ENCODE measurements around the gene CEP89. TPM values are rescaled to one million over a fixed set of nuclear protein-coding genes. Genes with fewer than 3 reads are reported as not detected.

CEP89 gene
- total RNA-seq, 4 donors from 2014 or later, result 18.5 to 24.7 (median 19.4) TPM

DNA sequence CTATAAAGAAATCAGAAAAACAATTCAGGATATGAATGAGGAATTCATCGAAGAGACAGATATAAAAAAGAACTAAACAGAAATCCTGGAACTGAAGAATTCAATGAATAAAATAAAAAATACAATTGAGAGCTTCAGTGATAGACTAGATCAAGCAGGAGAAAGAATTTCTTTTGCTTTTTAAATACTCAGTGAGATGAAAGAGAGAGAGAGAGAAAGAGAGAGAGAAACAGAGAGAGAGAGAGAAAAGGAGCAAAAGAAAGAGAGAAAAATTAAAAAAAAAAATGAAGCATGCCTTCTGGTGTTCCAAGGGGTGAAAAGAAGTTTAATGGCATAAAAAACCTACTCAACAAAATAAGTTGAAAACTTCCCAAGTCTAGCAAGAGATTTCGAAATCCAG is 80.1 kb downstream of the CEP89 start:
- Histone ChIP-seq H3K4me3 (replicated peaks in 1 of 3) (no peak overlapping the region), H3K27ac (no peak overlapping the region), H3K9me3 (no peaks in the 10 kb centered on the region), H3K4me1 (no peaks in the 10 kb centered on the region), H3K27me3 (no peaks in the 10 kb centered on the region), H3K36me3 (no peaks in the 10 kb centered on the region)
- no peak for DNase-seq
- intact Hi-C loops (cut with DNase I), result no loop called here
- 94 to 98% methylated on average over 2 of the region's 2 CpGs for WGBS, 2 donors
- TF ChIP-seq POLR2A (IDR thresholded peaks at IDR 0.05), result no peak
- TF ChIP-seq, protein P1, sequence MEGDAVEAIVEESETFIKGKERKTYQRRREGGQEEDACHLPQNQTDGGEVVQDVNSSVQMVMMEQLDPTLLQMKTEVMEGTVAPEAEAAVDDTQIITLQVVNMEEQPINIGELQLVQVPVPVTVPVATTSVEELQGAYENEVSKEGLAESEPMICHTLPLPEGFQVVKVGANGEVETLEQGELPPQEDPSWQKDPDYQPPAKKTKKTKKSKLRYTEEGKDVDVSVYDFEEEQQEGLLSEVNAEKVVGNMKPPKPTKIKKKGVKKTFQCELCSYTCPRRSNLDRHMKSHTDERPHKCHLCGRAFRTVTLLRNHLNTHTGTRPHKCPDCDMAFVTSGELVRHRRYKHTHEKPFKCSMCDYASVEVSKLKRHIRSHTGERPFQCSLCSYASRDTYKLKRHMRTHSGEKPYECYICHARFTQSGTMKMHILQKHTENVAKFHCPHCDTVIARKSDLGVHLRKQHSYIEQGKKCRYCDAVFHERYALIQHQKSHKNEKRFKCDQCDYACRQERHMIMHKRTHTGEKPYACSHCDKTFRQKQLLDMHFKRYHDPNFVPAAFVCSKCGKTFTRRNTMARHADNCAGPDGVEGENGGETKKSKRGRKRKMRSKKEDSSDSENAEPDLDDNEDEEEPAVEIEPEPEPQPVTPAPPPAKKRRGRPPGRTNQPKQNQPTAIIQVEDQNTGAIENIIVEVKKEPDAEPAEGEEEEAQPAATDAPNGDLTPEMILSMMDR (IDR thresholded peaks at IDR 0.05), result no peak

DNA sequence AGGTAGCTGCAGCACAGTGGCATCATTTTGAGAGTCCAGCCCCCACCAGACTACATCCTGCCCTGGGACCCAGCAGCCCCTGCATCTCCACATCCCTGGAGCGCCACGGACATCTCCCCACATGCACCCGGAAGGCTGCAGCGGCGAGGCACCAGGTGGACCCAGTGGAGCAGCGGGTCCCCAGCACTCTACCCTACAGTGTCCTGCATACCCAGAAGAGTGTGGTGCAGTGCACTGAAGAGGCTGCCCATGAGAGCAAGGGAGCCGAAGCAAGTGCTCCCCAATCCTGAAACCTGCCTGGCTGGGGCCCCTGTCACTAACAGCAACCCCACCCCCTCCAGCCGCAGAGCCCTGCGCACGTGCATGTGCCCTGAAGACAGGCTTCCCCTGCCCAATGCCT is 80.9 kb downstream of the CEP89 start:
- no peaks in the 10 kb centered on the region for H3K4me1 ChIP-seq
- no peak overlapping the region for H3K27ac ChIP-seq
- no peaks in the 10 kb centered on the region for H3K36me3 ChIP-seq
- no peak overlapping the region for H3K4me3 ChIP-seq (replicated peaks in 1 of 3)
- no peaks in the 10 kb centered on the region for H3K27me3 ChIP-seq
- intact Hi-C loops (cut with DNase I), result no loop called here
- WGBS, 2 donors, result 100% methylated on average over 6 to 7 of the region's 10 CpGs
- H3K9me3 ChIP-seq, result no peaks in the 10 kb centered on the region
- no peak for TF ChIP-seq POLR2A (IDR thresholded peaks at IDR 0.05)
- TF ChIP-seq, protein P1 (IDR thresholded peaks at IDR 0.05), result no peak
- DNase-seq, result no peak

DNA sequence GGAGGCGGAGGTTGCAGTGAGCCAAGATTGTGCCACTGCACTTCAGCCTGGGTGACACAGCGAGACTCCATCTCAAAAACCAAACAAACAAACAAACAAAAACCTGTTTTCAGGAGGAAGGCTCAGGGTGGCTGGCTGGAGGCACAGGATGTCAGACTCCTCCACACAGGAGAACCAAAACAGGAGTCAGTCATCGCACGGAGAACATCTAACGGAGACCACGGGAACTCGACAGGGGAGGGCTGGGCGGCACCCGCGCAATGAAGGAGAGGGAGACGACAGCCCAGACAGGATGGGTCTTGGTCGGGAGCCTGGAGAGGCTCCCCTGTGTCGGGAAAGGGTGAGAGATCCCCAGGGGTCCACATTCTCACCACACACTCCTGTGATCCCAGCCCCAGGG is 81.4 kb downstream of the CEP89 start:
- H3K27ac ChIP-seq, result no peak overlapping the region
- H3K36me3 ChIP-seq, result no peaks in the 10 kb centered on the region
- H3K4me3 ChIP-seq (replicated peaks in 1 of 3), result no peak overlapping the region
- no peaks in the 10 kb centered on the region for H3K27me3 ChIP-seq
- no peaks in the 10 kb centered on the region for H3K9me3 ChIP-seq
- 96 to 98% methylated on average over 13 of the region's 13 CpGs for WGBS, 2 donors
- no peak for TF ChIP-seq POLR2A (IDR thresholded peaks at IDR 0.05)
- TF ChIP-seq, protein P1 (IDR thresholded peaks at IDR 0.05), result no peak
- no peaks in the 10 kb centered on the region for H3K4me1 ChIP-seq
- intact Hi-C loops (cut with DNase I), result no loop called here
- DNase-seq, result no peak

DNA sequence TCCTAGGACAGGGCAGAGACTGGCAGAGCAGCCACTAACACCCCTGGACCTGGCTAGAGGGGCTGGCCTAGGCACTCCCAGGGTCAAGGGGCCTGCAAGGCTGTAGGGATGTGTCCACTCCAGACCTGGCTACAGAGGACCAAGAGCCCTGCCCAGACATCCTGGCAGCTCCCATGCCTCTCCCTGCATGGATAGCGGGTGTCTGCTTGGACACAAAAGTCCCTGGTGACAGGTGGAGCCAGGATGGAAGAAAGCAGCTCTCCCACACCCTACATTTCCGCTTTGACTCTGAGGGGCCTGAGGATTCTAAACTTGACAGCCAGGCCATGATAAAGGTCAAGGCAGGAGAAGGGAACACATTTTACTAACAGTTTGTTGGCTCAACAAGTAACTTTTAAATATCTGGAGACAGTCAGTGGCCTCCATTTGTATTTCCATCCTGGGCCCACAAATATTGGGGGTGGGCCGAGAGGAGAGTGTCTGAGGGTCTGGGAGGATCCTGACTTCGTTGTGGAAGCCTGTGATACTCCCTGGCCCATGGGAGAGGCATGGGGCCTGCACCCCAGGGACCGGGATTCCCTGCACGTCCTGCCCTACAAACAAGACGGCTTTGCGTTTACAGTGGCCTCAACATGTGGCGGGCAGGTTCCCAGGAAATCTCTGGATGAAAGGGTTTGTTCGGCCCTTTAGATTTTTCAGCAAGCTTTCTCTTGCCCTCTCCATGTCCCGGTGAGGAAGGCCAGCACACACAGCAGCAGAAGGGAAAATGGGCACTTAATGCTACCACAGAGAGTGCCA is 82.4 kb downstream of the CEP89 start:
- DNase-seq, result no peak
- Histone ChIP-seq H3K27me3 (no peaks in the 10 kb centered on the region), H3K4me1 (no peaks in the 10 kb centered on the region), H3K4me3 (replicated peaks in 1 of 3) (no peak overlapping the region), H3K9me3 (no peaks in the 10 kb centered on the region), H3K27ac (no peak overlapping the region), H3K36me3 (no peaks in the 10 kb centered on the region)
- TF ChIP-seq, protein P1 (IDR thresholded peaks at IDR 0.05), result no peak
- no peak for TF ChIP-seq POLR2A (IDR thresholded peaks at IDR 0.05)
- 95% methylated on average over 11 of the region's 11 CpGs for WGBS, 2 donors
- intact Hi-C loops (cut with DNase I), result no loop called here

DNA sequence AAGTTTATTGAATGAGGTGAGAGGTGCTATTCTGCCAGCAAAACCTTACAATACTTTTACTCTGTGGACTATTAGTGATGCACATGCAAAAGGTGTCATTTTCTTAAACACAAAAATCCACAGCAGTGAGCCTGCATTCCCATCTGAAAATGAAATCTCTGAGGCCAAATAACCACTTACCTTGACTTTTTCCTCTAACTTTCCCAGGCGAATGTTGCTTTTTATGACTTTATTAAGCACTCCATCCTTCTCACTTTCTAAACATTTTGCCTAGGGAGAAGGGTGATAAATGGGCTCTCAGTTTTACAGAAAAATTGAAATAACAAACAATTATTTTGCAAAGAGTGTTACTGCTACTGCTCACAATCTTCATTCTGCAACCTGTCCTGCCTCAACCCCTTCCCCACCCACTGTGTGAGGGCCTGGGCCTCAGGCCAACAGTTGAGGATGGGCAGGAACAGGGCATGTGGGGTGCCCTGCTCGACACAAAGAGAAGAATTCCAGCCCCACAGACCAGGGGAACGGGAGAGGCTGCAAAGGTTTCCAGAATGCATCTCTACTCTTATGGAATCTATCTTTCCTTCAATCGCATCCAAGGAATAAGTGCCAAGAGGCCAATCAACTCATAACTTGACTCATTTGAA is 84.1 kb downstream of the CEP89 start:
- H3K9me3 ChIP-seq, result no peaks in the 10 kb centered on the region
- H3K27ac ChIP-seq, result no peak overlapping the region
- no peak for DNase-seq
- H3K4me1 ChIP-seq, result no peaks in the 10 kb centered on the region
- no peaks in the 10 kb centered on the region for H3K27me3 ChIP-seq
- no peak overlapping the region for H3K4me3 ChIP-seq (replicated peaks in 1 of 3)
- no peaks in the 10 kb centered on the region for H3K36me3 ChIP-seq
- TF ChIP-seq, protein P1 (IDR thresholded peaks at IDR 0.05), result no peak
- no peak for TF ChIP-seq POLR2A (IDR thresholded peaks at IDR 0.05)
- intact Hi-C loops (cut with DNase I), result no loop called here
- 82 to 87% methylated on average over 4 of the region's 4 CpGs for WGBS, 2 donors
